Breast epithelium (tissue), 3 donors: ENCODE measurements around the gene ARHGEF12.

Experiments used
- POLR2A ChIP-seq: fragments of 450-650 bp; IDR thresholded peaks from one replicate; pipeline ENCODE4 v1.6.1; 2016; ENCODE audit warnings: antibody characterized with exemption, mild to moderate bottlenecking, moderate library complexity
- TF ChIP-seq, protein P1 (sequence below), 3 donors: fragments of 450-650 bp; IDR thresholded peaks; one replicate each; pipeline ENCODE4 v1.5.1; 2016 to 2017; ENCODE audit warnings: antibody characterized with exemption in 3 of 3, mild to moderate bottlenecking in 3 of 3, moderate library complexity in 3 of 3

DNA sequence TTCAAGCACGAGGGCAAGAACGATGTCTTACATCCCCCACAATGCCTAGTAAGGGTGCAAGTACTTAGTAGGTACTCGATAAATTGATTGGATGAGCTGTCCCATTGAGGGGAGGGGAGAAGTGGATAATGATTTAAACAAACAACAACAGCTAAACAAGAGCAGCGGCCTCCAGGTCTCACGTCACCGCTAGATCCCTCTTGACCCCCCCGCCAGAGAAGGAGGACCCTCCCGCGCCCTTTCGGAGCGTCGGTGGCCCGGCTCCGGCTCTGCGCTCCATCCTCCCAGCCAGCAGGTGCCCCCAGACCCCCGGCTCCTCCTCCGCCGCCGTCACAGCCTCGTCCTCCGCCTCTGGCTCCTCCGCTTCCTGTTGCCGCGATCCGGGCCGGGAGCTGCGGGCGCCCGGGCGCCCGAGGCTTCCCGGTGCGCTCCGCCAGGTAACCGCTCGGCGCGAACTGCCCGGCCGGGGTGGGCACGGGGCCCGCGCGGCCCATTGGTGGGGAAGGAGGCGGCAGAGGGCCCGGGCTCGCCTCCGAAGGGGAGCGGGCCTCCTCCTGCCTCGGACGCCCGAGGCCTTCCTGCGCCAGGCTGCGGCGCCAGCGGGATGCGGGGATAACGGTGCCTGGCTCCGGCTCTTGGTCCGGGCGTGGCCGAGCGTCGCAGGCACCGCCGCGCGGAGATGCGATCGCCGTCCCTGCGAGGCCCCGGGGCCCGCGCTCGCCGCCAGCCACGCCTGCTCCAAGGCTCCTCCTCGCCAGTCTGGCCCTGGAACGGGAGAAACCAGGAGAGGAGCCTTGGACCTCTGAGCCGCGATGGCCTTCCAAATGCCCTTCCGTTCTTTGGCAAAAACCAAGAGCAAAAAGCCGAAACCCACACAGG is 11.0 kb upstream of the ARHGEF12 start, which contains the start of gene TLCD5:
- TF ChIP-seq POLR2A: no peak
- TF ChIP-seq, protein P1, sequence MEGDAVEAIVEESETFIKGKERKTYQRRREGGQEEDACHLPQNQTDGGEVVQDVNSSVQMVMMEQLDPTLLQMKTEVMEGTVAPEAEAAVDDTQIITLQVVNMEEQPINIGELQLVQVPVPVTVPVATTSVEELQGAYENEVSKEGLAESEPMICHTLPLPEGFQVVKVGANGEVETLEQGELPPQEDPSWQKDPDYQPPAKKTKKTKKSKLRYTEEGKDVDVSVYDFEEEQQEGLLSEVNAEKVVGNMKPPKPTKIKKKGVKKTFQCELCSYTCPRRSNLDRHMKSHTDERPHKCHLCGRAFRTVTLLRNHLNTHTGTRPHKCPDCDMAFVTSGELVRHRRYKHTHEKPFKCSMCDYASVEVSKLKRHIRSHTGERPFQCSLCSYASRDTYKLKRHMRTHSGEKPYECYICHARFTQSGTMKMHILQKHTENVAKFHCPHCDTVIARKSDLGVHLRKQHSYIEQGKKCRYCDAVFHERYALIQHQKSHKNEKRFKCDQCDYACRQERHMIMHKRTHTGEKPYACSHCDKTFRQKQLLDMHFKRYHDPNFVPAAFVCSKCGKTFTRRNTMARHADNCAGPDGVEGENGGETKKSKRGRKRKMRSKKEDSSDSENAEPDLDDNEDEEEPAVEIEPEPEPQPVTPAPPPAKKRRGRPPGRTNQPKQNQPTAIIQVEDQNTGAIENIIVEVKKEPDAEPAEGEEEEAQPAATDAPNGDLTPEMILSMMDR (IDR thresholded peaks at IDR 0.05): peak in 1 of 3 donors; percentile 16
